Measurements from ENCODE around the gene NRG2.

NRG2 gene

DNA sequence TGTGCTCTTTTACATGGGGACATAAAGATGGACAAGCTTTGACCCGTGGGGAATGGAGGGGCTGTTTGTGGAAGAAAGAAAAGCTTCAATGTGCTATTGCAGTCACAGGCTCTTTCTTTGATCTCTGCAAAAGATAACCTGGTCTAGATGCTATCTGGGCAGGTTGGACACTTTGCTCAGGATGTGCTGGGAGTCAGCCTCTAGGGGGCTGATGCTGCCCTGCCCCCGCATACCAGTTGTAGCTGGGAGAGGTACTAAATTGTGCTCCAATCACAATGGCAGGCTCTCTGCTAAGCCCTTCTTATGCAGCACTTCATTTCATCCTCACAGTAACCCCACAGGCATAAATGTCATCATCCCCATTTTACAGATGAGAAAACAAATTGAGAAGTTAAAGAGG lies 180.3 kb downstream of the NRG2 start:
- no peak overlapping the region for H3K18ac ChIP-seq (ENCODE audit: low read length)
- no peak overlapping the region for H4K5ac ChIP-seq (ENCODE audit: low read length)
- H3K79me2 ChIP-seq (ENCODE audit: control insufficient read depth, insufficient read depth, low read length) = no peaks in the 10 kb centered on the region
- H4K8ac ChIP-seq (ENCODE audit: low read depth, low read length) = no peak overlapping the region
- no peak overlapping the region for H3K56ac ChIP-seq (ENCODE audit: low read length)
- no peak overlapping the region for H2BK5ac ChIP-seq (ENCODE audit: low read length)
- no CpG with 5 or more reads among the region's 2 CpGs for WGBS (ENCODE audit: extremely low coverage, insufficient coverage, low lambda C conversion rate)
- H3K79me1 ChIP-seq (ENCODE audit: low read length) = no peaks in the 10 kb centered on the region
- no peaks in the 10 kb centered on the region for H3K4me1 ChIP-seq (ENCODE audit: control insufficient read depth, low read depth, low read length)
- H3K4me3 ChIP-seq (ENCODE audit: low read length) = no peak overlapping the region
- H3K36me3 ChIP-seq (ENCODE audit: control insufficient read depth, insufficient read depth, low read length) = no peaks in the 10 kb centered on the region
- no peak overlapping the region for H3K23ac ChIP-seq (ENCODE audit: low read length)
- H3K27ac ChIP-seq (ENCODE audit: low read depth, low read length) = no peak overlapping the region
- peak; percentile 40 for DNase-seq
- no peak overlapping the region for H2BK120ac ChIP-seq (ENCODE audit: low read depth, low read length)
- H2BK15ac ChIP-seq (replicated peaks; ENCODE audit: low read depth) = no peak overlapping the region
- H2AK5ac ChIP-seq (ENCODE audit: low read length) = no peak overlapping the region
- H3K9ac ChIP-seq (ENCODE audit: low read length) = no peak overlapping the region
- no peak overlapping the region for H3K4ac ChIP-seq (ENCODE audit: low read depth, low read length)
- no peak overlapping the region for H3K4me2 ChIP-seq (ENCODE audit: low read length)
- no peaks in the 10 kb centered on the region for H3K27me3 ChIP-seq (ENCODE audit: insufficient read depth, low read length, poor library complexity)

DNA sequence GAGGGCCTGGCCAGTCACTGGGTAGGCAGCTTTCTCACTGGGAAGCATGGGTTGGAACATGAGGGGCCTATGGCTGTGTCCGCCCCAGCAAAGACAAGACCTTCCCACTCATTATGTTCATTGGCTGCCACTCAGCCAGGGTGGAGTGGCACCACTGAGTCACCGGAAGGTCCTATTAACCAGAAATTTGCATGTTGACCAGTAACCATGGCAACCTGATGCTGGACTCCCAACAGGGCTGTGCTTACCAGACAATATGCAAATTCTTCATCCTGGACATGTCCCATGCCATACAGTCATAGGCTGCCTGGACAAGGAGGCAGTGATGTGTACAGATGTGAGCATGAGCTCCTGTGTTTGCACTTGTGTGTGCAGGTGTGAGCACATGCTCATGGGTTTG lies 180.8 kb downstream of the NRG2 start:
- H2BK5ac ChIP-seq (ENCODE audit: low read length) = no peak overlapping the region
- no peaks in the 10 kb centered on the region for H3K79me2 ChIP-seq (ENCODE audit: control insufficient read depth, insufficient read depth, low read length)
- no peak overlapping the region for H4K8ac ChIP-seq (ENCODE audit: low read depth, low read length)
- H2BK15ac ChIP-seq (replicated peaks; ENCODE audit: low read depth) = no peak overlapping the region
- no peaks in the 10 kb centered on the region for H3K36me3 ChIP-seq (ENCODE audit: control insufficient read depth, insufficient read depth, low read length)
- H3K23ac ChIP-seq (ENCODE audit: low read length) = no peak overlapping the region
- H3K27me3 ChIP-seq (ENCODE audit: insufficient read depth, low read length, poor library complexity) = no peaks in the 10 kb centered on the region
- H3K18ac ChIP-seq (ENCODE audit: low read length) = no peak overlapping the region
- H3K4me3 ChIP-seq (ENCODE audit: low read length) = no peak overlapping the region
- H3K9ac ChIP-seq (ENCODE audit: low read length) = no peak overlapping the region
- DNase-seq = peak; percentile 31
- no peak overlapping the region for H3K4me2 ChIP-seq (ENCODE audit: low read length)
- no peaks in the 10 kb centered on the region for H3K4me1 ChIP-seq (ENCODE audit: control insufficient read depth, low read depth, low read length)
- H3K79me1 ChIP-seq (ENCODE audit: low read length) = no peaks in the 10 kb centered on the region
- H3K4ac ChIP-seq (ENCODE audit: low read depth, low read length) = no peak overlapping the region
- no peak overlapping the region for H3K56ac ChIP-seq (ENCODE audit: low read length)
- no peak overlapping the region for H2BK120ac ChIP-seq (ENCODE audit: low read depth, low read length)
- no CpG with 5 or more reads among the region's 2 CpGs for WGBS (ENCODE audit: extremely low coverage, insufficient coverage, low lambda C conversion rate)
- H4K5ac ChIP-seq (ENCODE audit: low read length) = no peak overlapping the region
- H2AK5ac ChIP-seq (ENCODE audit: low read length) = no peak overlapping the region
- no peak overlapping the region for H3K27ac ChIP-seq (ENCODE audit: low read depth, low read length)

DNA sequence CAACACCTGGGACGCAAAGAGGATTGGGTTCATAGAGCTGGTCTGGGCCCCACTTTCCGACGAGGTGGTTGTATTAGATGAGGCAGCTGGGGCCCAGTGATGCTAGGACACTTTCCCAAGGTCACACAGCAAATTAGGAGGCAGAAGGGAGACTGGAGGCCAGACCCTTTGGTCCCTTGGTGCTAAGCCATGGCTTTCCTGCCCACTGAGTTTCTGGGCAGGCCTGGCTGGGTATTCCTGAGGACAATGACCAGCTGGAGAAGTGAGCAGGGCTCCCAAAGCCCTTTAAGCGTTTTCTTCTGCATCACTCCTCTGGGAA lies 181.3 kb downstream of the NRG2 start:
- Histone ChIP-seq H3K79me1 (ENCODE audit: low read length) (no peaks in the 10 kb centered on the region), H3K4ac (ENCODE audit: low read depth, low read length) (no peak overlapping the region), H3K79me2 (ENCODE audit: control insufficient read depth, insufficient read depth, low read length) (no peaks in the 10 kb centered on the region), H3K27ac (ENCODE audit: low read depth, low read length) (no peak overlapping the region), H3K4me1 (ENCODE audit: control insufficient read depth, low read depth, low read length) (no peaks in the 10 kb centered on the region), H3K18ac (ENCODE audit: low read length) (no peak overlapping the region), H3K27me3 (ENCODE audit: insufficient read depth, low read length, poor library complexity) (no peaks in the 10 kb centered on the region), H2AK5ac (ENCODE audit: low read length) (no peak overlapping the region), H2BK5ac (ENCODE audit: low read length) (no peak overlapping the region), H2BK120ac (ENCODE audit: low read depth, low read length) (no peak overlapping the region), H3K23ac (ENCODE audit: low read length) (no peak overlapping the region), H3K36me3 (ENCODE audit: control insufficient read depth, insufficient read depth, low read length) (no peaks in the 10 kb centered on the region), H3K4me2 (ENCODE audit: low read length) (no peak overlapping the region), H2BK15ac (replicated peaks; ENCODE audit: low read depth) (no peak overlapping the region), H4K8ac (ENCODE audit: low read depth, low read length) (no peak overlapping the region), H4K5ac (ENCODE audit: low read length) (no peak overlapping the region), H3K4me3 (ENCODE audit: low read length) (no peak overlapping the region), H3K9ac (ENCODE audit: low read length) (no peak overlapping the region), H3K56ac (ENCODE audit: low read length) (no peak overlapping the region)
- no peak for DNase-seq
- no CpG with 5 or more reads among the region's 4 CpGs for WGBS (ENCODE audit: extremely low coverage, insufficient coverage, low lambda C conversion rate)

DNA sequence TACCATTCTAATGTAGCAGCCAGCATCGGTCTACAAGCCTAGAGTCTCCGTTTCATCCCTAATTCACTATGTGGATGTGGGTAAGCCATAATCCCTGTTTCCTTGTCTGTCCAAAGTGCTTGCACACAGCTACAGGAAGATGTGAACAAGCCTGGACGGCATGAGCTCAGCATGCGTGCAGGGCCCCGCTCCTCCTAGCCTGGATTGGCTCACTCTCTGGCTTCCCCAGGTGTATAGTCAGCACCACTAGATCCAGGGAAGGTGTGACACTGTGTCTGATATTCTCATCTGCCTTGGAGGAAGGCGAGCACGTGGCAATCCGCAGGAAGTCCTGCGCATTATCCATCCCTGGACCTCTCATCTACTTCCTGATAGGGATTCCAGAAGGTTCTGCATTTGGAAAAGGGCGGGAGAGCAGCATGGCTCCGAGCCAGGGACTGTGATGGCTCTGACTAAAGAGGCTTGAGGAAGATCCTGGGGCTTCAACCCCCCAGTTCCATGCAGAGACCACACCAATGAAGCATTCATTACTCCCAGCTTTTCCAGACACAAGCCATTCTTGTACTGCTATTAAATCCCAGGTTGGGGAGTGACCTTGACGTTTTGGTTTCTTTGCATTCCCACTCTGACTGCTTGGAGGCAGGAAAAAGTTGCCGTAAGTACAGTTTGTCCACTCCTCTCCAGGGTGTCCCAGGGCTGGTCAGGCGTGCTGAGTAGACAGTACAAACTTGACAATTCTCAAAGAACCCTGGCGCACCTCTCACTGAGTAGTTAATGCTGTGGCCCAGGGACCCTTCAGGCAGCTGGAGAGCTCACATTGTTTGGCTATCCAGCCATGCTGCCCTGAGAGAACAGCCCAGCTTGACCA lies 181.8 kb downstream of the NRG2 start:
- no peaks in the 10 kb centered on the region for H3K36me3 ChIP-seq (ENCODE audit: control insufficient read depth, insufficient read depth, low read length)
- no peak overlapping the region for H3K18ac ChIP-seq (ENCODE audit: low read length)
- H2AK5ac ChIP-seq (ENCODE audit: low read length) = no peak overlapping the region
- H3K27ac ChIP-seq (ENCODE audit: low read depth, low read length) = no peak overlapping the region
- no peak overlapping the region for H3K9ac ChIP-seq (ENCODE audit: low read length)
- H2BK15ac ChIP-seq (replicated peaks; ENCODE audit: low read depth) = no peak overlapping the region
- H3K27me3 ChIP-seq (ENCODE audit: insufficient read depth, low read length, poor library complexity) = no peaks in the 10 kb centered on the region
- H4K8ac ChIP-seq (ENCODE audit: low read depth, low read length) = no peak overlapping the region
- no peaks in the 10 kb centered on the region for H3K79me1 ChIP-seq (ENCODE audit: low read length)
- H3K4me1 ChIP-seq (ENCODE audit: control insufficient read depth, low read depth, low read length) = no peaks in the 10 kb centered on the region
- H4K5ac ChIP-seq (ENCODE audit: low read length) = no peak overlapping the region
- no peak overlapping the region for H2BK120ac ChIP-seq (ENCODE audit: low read depth, low read length)
- H3K79me2 ChIP-seq (ENCODE audit: control insufficient read depth, insufficient read depth, low read length) = no peaks in the 10 kb centered on the region
- no peak overlapping the region for H3K23ac ChIP-seq (ENCODE audit: low read length)
- no peak for DNase-seq
- no CpG with 5 or more reads among the region's 15 CpGs for WGBS (ENCODE audit: extremely low coverage, insufficient coverage, low lambda C conversion rate)
- H3K4me2 ChIP-seq (ENCODE audit: low read length) = no peak overlapping the region
- no peak overlapping the region for H3K4me3 ChIP-seq (ENCODE audit: low read length)
- H3K56ac ChIP-seq (ENCODE audit: low read length) = no peak overlapping the region
- H3K4ac ChIP-seq (ENCODE audit: low read depth, low read length) = no peak overlapping the region
- H2BK5ac ChIP-seq (ENCODE audit: low read length) = no peak overlapping the region

DNA sequence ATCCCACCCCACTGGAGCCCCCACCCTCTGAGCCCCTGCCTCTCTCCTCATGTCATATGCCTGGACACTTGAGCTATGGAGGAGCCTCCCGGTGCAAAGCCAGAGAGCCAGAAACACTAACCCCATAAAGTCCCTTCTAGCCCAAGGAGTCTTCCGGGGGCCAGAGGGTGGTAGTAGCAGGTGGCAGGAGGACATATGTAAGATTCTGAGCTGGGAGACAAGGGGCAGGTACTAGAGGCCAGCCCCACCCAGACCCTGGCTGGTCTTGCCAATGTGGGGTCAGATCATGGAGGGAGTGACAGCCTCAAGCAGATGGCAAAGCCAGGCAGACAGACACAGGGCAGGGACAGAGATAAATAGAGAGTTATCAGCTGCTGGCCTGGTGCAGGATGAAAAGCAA lies 184.1 kb downstream of the NRG2 start:
- no peaks in the 10 kb centered on the region for H3K79me1 ChIP-seq (ENCODE audit: low read length)
- no CpG with 5 or more reads among the region's 2 CpGs for WGBS (ENCODE audit: extremely low coverage, insufficient coverage, low lambda C conversion rate)
- H4K5ac ChIP-seq (ENCODE audit: low read length) = no peak overlapping the region
- H3K4ac ChIP-seq (ENCODE audit: low read depth, low read length) = no peak overlapping the region
- H3K4me2 ChIP-seq (ENCODE audit: low read length) = no peak overlapping the region
- H2AK5ac ChIP-seq (ENCODE audit: low read length) = no peak overlapping the region
- no peaks in the 10 kb centered on the region for H3K4me1 ChIP-seq (ENCODE audit: control insufficient read depth, low read depth, low read length)
- no peak overlapping the region for H4K8ac ChIP-seq (ENCODE audit: low read depth, low read length)
- H3K36me3 ChIP-seq (ENCODE audit: control insufficient read depth, insufficient read depth, low read length) = no peaks in the 10 kb centered on the region
- no peak overlapping the region for H3K23ac ChIP-seq (ENCODE audit: low read length)
- no peak overlapping the region for H2BK5ac ChIP-seq (ENCODE audit: low read length)
- no peak overlapping the region for H3K9ac ChIP-seq (ENCODE audit: low read length)
- DNase-seq = no peak
- H3K79me2 ChIP-seq (ENCODE audit: control insufficient read depth, insufficient read depth, low read length) = no peaks in the 10 kb centered on the region
- no peak overlapping the region for H3K4me3 ChIP-seq (ENCODE audit: low read length)
- H3K27me3 ChIP-seq (ENCODE audit: insufficient read depth, low read length, poor library complexity) = no peaks in the 10 kb centered on the region
- no peak overlapping the region for H2BK120ac ChIP-seq (ENCODE audit: low read depth, low read length)
- no peak overlapping the region for H3K18ac ChIP-seq (ENCODE audit: low read length)
- no peak overlapping the region for H3K56ac ChIP-seq (ENCODE audit: low read length)
- H3K27ac ChIP-seq (ENCODE audit: low read depth, low read length) = no peak overlapping the region
- H2BK15ac ChIP-seq (replicated peaks; ENCODE audit: low read depth) = no peak overlapping the region

DNA sequence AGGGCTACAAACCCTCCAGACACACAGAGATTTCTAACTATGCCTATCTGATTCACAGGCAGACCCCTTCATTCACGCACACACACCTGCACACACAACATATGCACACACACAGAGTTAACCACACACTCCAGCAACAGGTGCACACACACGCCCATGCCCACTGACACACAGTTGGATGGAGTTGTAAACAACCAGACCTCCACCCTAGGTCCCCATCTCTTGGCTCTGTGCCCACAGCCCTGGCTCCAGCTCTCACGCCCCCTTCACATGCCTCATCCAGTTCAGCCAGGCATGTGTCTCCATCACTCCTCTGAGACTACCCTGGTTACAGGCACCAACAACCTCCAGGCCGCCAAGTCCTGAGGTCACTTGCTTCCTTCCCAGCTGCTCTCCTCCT lies 186.4 kb downstream of the NRG2 start:
- H3K4me3 ChIP-seq (ENCODE audit: low read length) = no peak overlapping the region
- H3K4me2 ChIP-seq (ENCODE audit: low read length) = no peak overlapping the region
- H3K27ac ChIP-seq (ENCODE audit: low read depth, low read length) = no peak overlapping the region
- WGBS (ENCODE audit: extremely low coverage, insufficient coverage, low lambda C conversion rate) = no CpG with 5 or more reads among the region's 4 CpGs
- no peak overlapping the region for H3K9ac ChIP-seq (ENCODE audit: low read length)
- no peak overlapping the region for H3K56ac ChIP-seq (ENCODE audit: low read length)
- no peak overlapping the region for H2BK15ac ChIP-seq (replicated peaks; ENCODE audit: low read depth)
- DNase-seq = no peak
- no peaks in the 10 kb centered on the region for H3K27me3 ChIP-seq (ENCODE audit: insufficient read depth, low read length, poor library complexity)
- no peak overlapping the region for H3K23ac ChIP-seq (ENCODE audit: low read length)
- no peak overlapping the region for H2BK120ac ChIP-seq (ENCODE audit: low read depth, low read length)
- no peak overlapping the region for H2AK5ac ChIP-seq (ENCODE audit: low read length)
- H3K4me1 ChIP-seq (ENCODE audit: control insufficient read depth, low read depth, low read length) = no peaks in the 10 kb centered on the region
- H3K4ac ChIP-seq (ENCODE audit: low read depth, low read length) = no peak overlapping the region
- H2BK5ac ChIP-seq (ENCODE audit: low read length) = no peak overlapping the region
- no peak overlapping the region for H3K18ac ChIP-seq (ENCODE audit: low read length)
- H4K5ac ChIP-seq (ENCODE audit: low read length) = no peak overlapping the region
- no peak overlapping the region for H4K8ac ChIP-seq (ENCODE audit: low read depth, low read length)
- no peaks in the 10 kb centered on the region for H3K36me3 ChIP-seq (ENCODE audit: control insufficient read depth, insufficient read depth, low read length)
- H3K79me1 ChIP-seq (ENCODE audit: low read length) = no peaks in the 10 kb centered on the region
- no peaks in the 10 kb centered on the region for H3K79me2 ChIP-seq (ENCODE audit: control insufficient read depth, insufficient read depth, low read length)

Measured in mesendoderm (in vitro differentiated cells).